Tibial artery (tissue), 4 donors: ENCODE results near the gene GSDME.
A peak's percentile ranks its signal among the peaks of the same experiment; 100 is the strongest.

Experiments used
- DNase-seq, 2 donors: peaks; one replicate each; pipeline ENCODE4 v3.0.0-alpha.2; 2019
- H3K27ac ChIP-seq, 2 donors: fragments of 200-600 bp; sonication (generic) in 1 of 2; 1 replicate in 1 of 2; 2 replicates in 1 of 2; pipeline ENCODE4 v1.5.1; 2018 to 2019; ENCODE audit warnings: mild to moderate bottlenecking in 1 of 2
- H3K27me3 ChIP-seq, 2 donors: fragments of 200-600 bp; sonication (generic) in 1 of 2; one replicate each; pipeline versions ENCODE4 v1.5.1 to v1.6.0; 2016 to 2019
- H3K36me3 ChIP-seq, 3 donors: fragments of 200-600 bp; sonication (generic) in 2 of 3; one replicate each; pipeline ENCODE4 v1.5.1; 2016 to 2019; ENCODE audit warnings: mild to moderate bottlenecking in 2 of 3
- H3K4me1 ChIP-seq, 4 donors: fragments of 200-600 bp; sonication (generic) in 2 of 4; 1 replicate in 3 of 4; 2 replicates in 1 of 4; pipeline ENCODE4 v1.5.1; 2016 to 2019
- H3K4me3 ChIP-seq, 2 donors: fragments of 200-600 bp; sonication (generic) in 1 of 2; 1 replicate in 1 of 2; 2 replicates in 1 of 2; pipeline ENCODE4 v1.5.1; 2018 to 2019; ENCODE audit warnings: mild to moderate bottlenecking in 2 of 2
- H3K9me3 ChIP-seq, 3 donors: fragments of 200-600 bp; sonication (generic) in 1 of 3; one replicate each; pipeline ENCODE4 v1.5.1; 2016 to 2019
- intact Hi-C: fragments of 100-400 bp; cut with DNase I; formaldehyde crosslinking; loops from one replicate; pipeline ENCODE4 v1.15.0; 2023; ENCODE audit warnings: low total_unique reads
- TF ChIP-seq, protein P1 (sequence below), 2 experiments: fragments of 200-600 bp in 1 of 2; fragments of 450-650 bp in 1 of 2; IDR thresholded peaks; one replicate each; pipeline ENCODE4 v1.5.1; 2017 to 2019; ENCODE audit warnings: antibody characterized with exemption in 2 of 2, mild to moderate bottlenecking in 1 of 2, moderate library complexity in 1 of 2

Gene GSDME

DNA sequence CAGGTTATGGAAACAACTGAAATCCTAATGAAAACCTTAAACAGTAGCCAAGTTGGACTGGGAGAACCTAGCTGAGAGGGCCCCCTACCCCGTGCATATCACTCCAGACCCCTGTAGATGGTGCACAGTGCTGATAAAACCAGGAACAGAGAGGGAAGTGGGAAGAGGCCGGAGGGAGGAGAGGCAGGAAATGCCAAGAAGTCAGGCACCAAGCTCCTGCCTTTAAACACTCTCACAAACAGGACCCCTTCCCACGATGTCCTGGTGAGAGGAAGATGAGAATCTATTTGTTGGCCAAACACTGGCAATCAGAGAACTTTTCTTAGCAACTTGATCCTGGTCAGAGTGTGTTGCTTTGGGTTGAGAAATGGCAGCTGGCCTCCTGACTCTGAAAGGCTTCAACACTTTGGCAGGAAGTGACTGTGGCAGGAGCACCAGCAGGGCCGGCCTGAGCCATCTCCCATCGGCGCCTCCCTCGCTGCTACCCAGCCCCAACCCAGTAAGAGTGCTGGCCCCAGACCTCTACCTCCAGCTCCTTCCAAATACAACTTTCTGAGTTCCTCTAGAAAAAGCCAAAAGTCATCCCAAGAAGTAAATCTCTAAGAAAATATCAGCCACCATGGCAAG, 39.5 kb downstream of the GSDME start:
- H3K27me3 ChIP-seq, result no peaks in the 10 kb centered on the region
- H3K36me3 ChIP-seq, result peaks cover 8 to 32% (median 24%) of the 10 kb centered on the region in 3 donors
- TF ChIP-seq, protein P1, sequence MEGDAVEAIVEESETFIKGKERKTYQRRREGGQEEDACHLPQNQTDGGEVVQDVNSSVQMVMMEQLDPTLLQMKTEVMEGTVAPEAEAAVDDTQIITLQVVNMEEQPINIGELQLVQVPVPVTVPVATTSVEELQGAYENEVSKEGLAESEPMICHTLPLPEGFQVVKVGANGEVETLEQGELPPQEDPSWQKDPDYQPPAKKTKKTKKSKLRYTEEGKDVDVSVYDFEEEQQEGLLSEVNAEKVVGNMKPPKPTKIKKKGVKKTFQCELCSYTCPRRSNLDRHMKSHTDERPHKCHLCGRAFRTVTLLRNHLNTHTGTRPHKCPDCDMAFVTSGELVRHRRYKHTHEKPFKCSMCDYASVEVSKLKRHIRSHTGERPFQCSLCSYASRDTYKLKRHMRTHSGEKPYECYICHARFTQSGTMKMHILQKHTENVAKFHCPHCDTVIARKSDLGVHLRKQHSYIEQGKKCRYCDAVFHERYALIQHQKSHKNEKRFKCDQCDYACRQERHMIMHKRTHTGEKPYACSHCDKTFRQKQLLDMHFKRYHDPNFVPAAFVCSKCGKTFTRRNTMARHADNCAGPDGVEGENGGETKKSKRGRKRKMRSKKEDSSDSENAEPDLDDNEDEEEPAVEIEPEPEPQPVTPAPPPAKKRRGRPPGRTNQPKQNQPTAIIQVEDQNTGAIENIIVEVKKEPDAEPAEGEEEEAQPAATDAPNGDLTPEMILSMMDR (IDR thresholded peaks at IDR 0.05), result no peak
- no peak overlapping the region for H3K27ac ChIP-seq
- no peak overlapping the region for H3K4me3 ChIP-seq
- intact Hi-C loops, result no loop called here
- no peaks in the 10 kb centered on the region for H3K9me3 ChIP-seq
- peak in 1 of 2 donors; percentile 29 for DNase-seq
- no peaks in the 10 kb centered on the region for H3K4me1 ChIP-seq

DNA sequence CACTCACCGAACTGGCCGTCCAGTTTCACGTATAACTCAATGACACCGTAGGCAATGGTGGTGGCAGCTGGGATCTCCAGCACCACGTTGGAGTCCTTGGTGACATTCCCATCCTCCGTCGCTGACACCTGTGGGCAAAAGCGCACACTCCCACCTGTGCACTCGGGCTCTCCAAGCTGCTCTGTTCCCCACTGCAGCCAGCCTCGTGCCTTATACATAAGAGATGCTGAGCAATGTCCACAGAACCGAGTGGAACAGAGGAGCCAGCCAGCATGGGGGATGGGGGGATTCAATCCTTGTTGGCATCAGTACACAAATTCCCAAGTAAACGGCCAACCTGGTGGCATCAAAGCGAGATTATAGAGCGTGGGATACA, 40.0 kb downstream of the GSDME start:
- peaks cover 8 to 32% (median 24%) of the 10 kb centered on the region in 3 donors for H3K36me3 ChIP-seq
- H3K4me3 ChIP-seq, result no peak overlapping the region
- TF ChIP-seq, protein P1 (IDR thresholded peaks at IDR 0.05), result no peak
- H3K9me3 ChIP-seq, result no peaks in the 10 kb centered on the region
- no peak overlapping the region for H3K27ac ChIP-seq
- no peaks in the 10 kb centered on the region for H3K4me1 ChIP-seq
- DNase-seq, result no peak
- intact Hi-C loops, result no loop called here
- no peaks in the 10 kb centered on the region for H3K27me3 ChIP-seq

DNA sequence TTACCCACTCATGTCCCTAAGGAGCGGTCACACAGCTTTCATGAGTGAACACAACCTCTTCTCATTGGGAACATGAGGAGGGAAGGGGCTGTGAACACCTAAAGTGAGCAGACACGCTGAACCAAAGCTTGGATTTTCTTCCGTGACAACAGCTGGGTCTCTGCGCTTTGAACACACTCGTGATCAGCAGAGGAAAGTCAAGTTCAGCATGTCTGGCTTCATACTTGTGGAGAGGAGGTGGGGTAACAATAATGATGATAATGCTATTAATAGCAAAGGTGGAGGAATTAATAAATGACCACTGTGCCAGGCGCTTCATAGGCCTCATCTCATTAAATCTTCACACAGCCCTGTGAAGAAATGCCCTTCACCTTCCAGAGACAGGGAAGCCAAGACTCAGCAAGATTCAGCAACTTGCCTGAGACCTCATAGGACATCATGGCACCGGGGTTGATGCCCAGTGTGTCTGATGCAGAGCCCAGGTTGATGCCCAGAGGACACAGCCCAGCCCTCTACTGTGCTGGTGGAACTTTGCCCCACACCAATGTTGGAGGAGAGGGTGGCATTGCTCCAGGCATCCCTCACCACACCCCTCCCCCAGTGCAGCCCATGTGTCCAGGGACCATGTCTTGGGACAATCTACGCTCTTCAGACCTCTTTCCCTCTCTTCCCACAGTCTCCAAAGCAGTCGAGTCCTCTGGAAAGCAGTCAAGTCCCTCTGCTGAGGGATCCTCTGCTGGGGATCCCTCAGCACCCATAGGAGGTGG, 40.6 kb downstream of the GSDME start:
- no peaks in the 10 kb centered on the region for H3K9me3 ChIP-seq
- H3K36me3 ChIP-seq, result peaks cover 8 to 32% (median 24%) of the 10 kb centered on the region in 3 donors
- H3K27me3 ChIP-seq, result no peaks in the 10 kb centered on the region
- TF ChIP-seq, protein P1 (IDR thresholded peaks at IDR 0.05), result no peak
- intact Hi-C loops, result no loop called here
- DNase-seq, result no peak
- no peak overlapping the region for H3K27ac ChIP-seq
- H3K4me1 ChIP-seq, result no peaks in the 10 kb centered on the region
- H3K4me3 ChIP-seq, result no peak overlapping the region

DNA sequence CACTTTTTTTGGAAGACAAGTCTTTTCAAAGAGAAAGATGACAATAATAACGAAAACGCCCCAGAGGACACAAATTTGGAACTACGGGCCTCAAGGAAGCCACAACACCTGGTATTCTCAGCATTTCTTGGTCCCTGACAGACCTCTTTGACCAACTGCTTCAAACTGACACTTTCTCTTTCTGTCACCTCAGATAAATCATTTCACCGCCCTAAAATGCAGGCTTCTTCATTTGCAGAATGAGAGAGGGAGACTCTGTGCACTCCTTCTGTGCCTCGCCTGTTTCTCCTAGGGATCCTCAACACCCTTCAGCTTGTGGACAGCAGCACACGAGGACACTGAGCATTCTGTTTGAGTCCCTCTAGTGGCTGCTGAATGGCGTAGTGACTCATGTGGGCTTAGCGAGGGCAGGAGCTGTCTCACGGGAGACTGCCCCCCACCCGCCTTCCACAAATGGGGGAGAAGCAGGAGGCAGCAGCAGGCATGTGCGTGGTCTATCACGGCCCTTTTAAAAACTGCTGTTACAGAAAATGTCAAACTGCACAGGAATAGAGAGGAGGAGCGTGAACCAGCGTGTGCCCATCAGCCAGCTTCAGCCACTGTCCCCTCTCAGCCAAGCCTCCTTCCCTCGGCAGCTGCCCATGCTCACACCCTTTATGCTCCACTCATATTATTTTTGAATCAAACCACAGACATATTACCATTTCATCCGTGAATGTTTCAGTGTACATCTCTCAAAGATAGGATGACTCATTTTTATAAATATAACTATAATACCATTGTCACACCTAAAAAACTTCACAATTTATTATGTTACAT, 41.4 kb downstream of the GSDME start:
- Histone ChIP-seq H3K27ac (no peak overlapping the region), H3K4me3 (no peak overlapping the region), H3K4me1 (no peaks in the 10 kb centered on the region), H3K9me3 (no peaks in the 10 kb centered on the region), H3K36me3 (peaks cover 8 to 32% (median 24%) of the 10 kb centered on the region in 3 donors), H3K27me3 (no peaks in the 10 kb centered on the region)
- no peak for DNase-seq
- intact Hi-C loops, result no loop called here
- TF ChIP-seq, protein P1 (IDR thresholded peaks at IDR 0.05), result no peak

DNA sequence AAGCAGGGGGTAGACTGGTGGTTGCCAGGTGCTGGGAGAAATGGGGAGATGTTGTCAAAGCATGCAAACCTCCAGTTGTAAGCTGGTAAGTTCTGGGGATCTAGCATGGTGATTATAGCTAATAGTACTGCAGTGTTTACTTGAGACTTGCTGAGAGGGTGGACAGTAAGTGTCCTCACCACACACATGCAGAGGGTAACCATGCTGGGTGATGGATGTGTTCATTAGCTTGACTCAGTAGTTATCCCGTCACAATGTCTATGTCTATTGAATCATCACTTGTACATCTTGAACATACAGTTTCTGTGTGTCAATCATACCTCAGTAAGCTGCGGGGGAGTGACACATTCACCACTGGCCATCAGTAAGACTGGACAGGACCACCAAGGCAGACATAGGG, 42.1 kb downstream of the GSDME start:
- intact Hi-C loops, result no loop called here
- Histone ChIP-seq H3K4me1 (no peaks in the 10 kb centered on the region), H3K36me3 (peaks cover 8 to 34% (median 24%) of the 10 kb centered on the region in 3 donors), H3K4me3 (no peak overlapping the region), H3K27me3 (no peaks in the 10 kb centered on the region), H3K9me3 (no peaks in the 10 kb centered on the region), H3K27ac (no peak overlapping the region)
- TF ChIP-seq, protein P1 (IDR thresholded peaks at IDR 0.05), result no peak
- DNase-seq, result no peak
